Measurements from ENCODE around the gene SLC4A7.

SLC4A7 gene

GRCh38 chr3:27431116-27431515 lies 53.1 kb downstream of the SLC4A7 start:
- POLR2A ChIA-PET, result no interaction called here
- CTCF ChIA-PET, result interaction anchor here (0.6 kb wide), 1 partner anchor 253 kb away, joined by 7 read pairs; no protein-coding TSS in a partner anchor
- Histone ChIP-seq H3K4me3 (ENCODE audit: low read depth, low read length) (no peak overlapping the region), H3K36me3 (ENCODE audit: control insufficient read depth in 2 of 2, insufficient read depth in 1 of 2, low read length in 2 of 2) (peaks cover 0 to 36% of the 10 kb centered on the region in 2 experiments; a peak in 2 of 3 replicates), H3K9me3 (ENCODE audit: control insufficient read depth, insufficient read depth, low read depth, low read length) (no peaks in the 10 kb centered on the region), H3K4me1 (ENCODE audit: control insufficient read depth, insufficient read depth, low read length) (no peaks in the 10 kb centered on the region), H3K27ac (ENCODE audit: extremely low read depth, low read depth, low read length) (no peak overlapping the region)
- no peak for TF ChIP-seq ZBTB7A (tag by site-specific recombination; IDR thresholded peaks at IDR 0.05; ENCODE audit: low read depth)
- TF ChIP-seq ZNF555 (tag by site-specific recombination; conservative IDR thresholded peaks at IDR 0.05), result no peak
- no peak for TF ChIP-seq ZNF350 (tag by site-specific recombination; IDR thresholded peaks at IDR 0.05)
- 0 out of 2 replicates have a peak, but pooled peaks have one; percentile 33 for TF ChIP-seq PRDM1 (tag by site-specific recombination; IDR thresholded peaks at IDR 0.05)
- TF ChIP-seq ZNF239 (tag by site-specific recombination; IDR thresholded peaks at IDR 0.05), result no peak

DNA sequence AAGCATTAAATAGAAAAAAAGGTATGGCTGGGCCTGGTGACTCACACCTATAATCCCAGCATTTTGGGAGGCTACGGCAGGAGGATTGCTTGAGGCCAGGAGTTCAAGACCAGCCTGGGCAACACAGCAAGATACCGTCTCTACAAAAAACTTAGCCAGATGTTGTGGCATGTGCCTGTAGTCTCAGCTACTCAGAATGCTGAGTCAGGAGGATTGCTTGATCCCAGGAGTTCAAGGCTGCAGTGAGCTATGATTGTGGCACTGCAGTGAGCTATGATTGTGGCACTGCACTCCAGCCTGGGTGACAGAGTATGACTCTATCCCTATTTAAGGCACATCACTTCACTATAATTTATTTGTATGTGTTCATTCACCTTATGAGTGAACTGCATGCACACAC lies 54.3 kb downstream of the SLC4A7 start:
- peaks cover 0 to 29% of the 10 kb centered on the region in 2 experiments; a peak in 2 of 3 replicates for H3K36me3 ChIP-seq (ENCODE audit: control insufficient read depth in 2 of 2, insufficient read depth in 1 of 2, low read length in 2 of 2)
- H3K27ac ChIP-seq (ENCODE audit: extremely low read depth, low read depth, low read length), result no peak overlapping the region
- ChIA-PET CTCF (no interaction called here), POLR2A (no interaction called here)
- TF ChIP-seq ZNF404 (tag by site-specific recombination; IDR thresholded peaks at IDR 0.05) (no peak), ZNF341 (tag by site-specific recombination; IDR thresholded peaks at IDR 0.05; ENCODE audit: low read depth) (no peak), SETDB1 (IDR thresholded peaks at IDR 0.05; ENCODE audit: insufficient read length, low read length) (no peak), SALL2 (tag by site-specific recombination; IDR thresholded peaks at IDR 0.05; ENCODE audit: borderline replicate concordance) (no peak), SP2 (tag by site-specific recombination; IDR thresholded peaks at IDR 0.05) (no peak), ZNF239 (tag by site-specific recombination; IDR thresholded peaks at IDR 0.05) (no peak), ZNF707 (tag by site-specific recombination; IDR thresholded peaks at IDR 0.05) (no peak), ZNF513 (tag by site-specific recombination; IDR thresholded peaks at IDR 0.05) (no peak), ZNF169 (tag by site-specific recombination; IDR thresholded peaks at IDR 0.05) (no peak), ZNF302 (tag by site-specific recombination; IDR thresholded peaks at IDR 0.05; ENCODE audit: low read depth) (no peak), ZNF510 (tag by site-specific recombination; IDR thresholded peaks at IDR 0.05; ENCODE audit: insufficient replicate concordance) (no peak), ZNF433 (tag by site-specific recombination; IDR thresholded peaks at IDR 0.05; ENCODE audit: low read depth) (no peak), ZNF394 (tag by site-specific recombination; IDR thresholded peaks at IDR 0.05; ENCODE audit: borderline replicate concordance) (no peak), ZSCAN5A (tag by site-specific recombination; IDR thresholded peaks at IDR 0.05) (no peak), ZNF837 (tag by site-specific recombination; IDR thresholded peaks at IDR 0.05) (no peak), ZNF248 (tag by site-specific recombination; IDR thresholded peaks at IDR 0.05) (no peak)
- TF ChIP-seq, protein P1, sequence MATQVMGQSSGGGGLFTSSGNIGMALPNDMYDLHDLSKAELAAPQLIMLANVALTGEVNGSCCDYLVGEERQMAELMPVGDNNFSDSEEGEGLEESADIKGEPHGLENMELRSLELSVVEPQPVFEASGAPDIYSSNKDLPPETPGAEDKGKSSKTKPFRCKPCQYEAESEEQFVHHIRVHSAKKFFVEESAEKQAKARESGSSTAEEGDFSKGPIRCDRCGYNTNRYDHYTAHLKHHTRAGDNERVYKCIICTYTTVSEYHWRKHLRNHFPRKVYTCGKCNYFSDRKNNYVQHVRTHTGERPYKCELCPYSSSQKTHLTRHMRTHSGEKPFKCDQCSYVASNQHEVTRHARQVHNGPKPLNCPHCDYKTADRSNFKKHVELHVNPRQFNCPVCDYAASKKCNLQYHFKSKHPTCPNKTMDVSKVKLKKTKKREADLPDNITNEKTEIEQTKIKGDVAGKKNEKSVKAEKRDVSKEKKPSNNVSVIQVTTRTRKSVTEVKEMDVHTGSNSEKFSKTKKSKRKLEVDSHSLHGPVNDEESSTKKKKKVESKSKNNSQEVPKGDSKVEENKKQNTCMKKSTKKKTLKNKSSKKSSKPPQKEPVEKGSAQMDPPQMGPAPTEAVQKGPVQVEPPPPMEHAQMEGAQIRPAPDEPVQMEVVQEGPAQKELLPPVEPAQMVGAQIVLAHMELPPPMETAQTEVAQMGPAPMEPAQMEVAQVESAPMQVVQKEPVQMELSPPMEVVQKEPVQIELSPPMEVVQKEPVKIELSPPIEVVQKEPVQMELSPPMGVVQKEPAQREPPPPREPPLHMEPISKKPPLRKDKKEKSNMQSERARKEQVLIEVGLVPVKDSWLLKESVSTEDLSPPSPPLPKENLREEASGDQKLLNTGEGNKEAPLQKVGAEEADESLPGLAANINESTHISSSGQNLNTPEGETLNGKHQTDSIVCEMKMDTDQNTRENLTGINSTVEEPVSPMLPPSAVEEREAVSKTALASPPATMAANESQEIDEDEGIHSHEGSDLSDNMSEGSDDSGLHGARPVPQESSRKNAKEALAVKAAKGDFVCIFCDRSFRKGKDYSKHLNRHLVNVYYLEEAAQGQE (tag by site-specific recombination; IDR thresholded peaks at IDR 0.05), result no peak
- TF ChIP-seq, protein P2, sequence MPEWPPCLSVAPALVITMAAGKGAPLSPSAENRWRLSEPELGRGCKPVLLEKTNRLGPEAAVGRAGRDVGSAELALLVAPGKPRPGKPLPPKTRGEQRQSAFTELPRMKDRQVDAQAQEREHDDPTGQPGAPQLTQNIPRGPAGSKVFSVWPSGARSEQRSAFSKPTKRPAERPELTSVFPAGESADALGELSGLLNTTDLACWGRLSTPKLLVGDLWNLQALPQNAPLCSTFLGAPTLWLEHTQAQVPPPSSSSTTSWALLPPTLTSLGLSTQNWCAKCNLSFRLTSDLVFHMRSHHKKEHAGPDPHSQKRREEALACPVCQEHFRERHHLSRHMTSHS (tag by site-specific recombination; IDR thresholded peaks at IDR 0.05), result no peak
- no peaks in the 10 kb centered on the region for H3K4me1 ChIP-seq (ENCODE audit: control insufficient read depth, insufficient read depth, low read length)
- H3K4me3 ChIP-seq (ENCODE audit: low read depth, low read length), result no peak overlapping the region
- H3K9me3 ChIP-seq (ENCODE audit: control insufficient read depth, insufficient read depth, low read depth, low read length), result no peaks in the 10 kb centered on the region
